ENCODE measurements around the gene MUS81.

DNA sequence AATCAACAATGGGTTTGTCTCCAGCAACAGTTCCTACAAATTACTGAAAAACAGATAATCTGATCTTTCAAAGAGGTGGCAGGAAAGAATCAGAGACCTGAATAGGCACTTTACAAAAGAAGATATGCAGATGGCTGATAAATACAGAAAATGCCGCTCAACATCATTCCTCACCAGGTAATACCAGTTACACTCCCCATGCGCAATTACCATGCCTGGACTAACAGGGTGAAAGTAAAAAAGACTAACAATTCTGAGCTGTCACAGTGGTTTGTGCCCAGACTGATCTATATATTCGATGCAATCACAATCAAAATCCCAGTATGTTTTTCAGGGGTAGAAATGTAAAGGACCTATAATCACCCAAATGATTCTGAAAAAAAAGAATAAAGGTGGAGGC lies 16.4 kb upstream of the MUS81 start:
- no peak for TF ChIP-seq EZH2 (optimal IDR thresholded peaks at IDR 0.05; ENCODE audit: low read depth, low read length)
- TF ChIP-seq CTCF (IDR thresholded peaks at IDR 0.05; ENCODE audit: low read length): no peak
- no peak for TF ChIP-seq EZH2phosphoT487 (IDR thresholded peaks at IDR 0.05; ENCODE audit: low read length)
